ENCODE measurements around the gene IDI2.
"Not testable (repeated sequence)": the region's sequence is repeated elsewhere in the genome, so short reads cannot be mapped to it uniquely, and the experiment has no call there.

IDI2 gene

GRCh38 chr10:1025683-1026082, at the start of gene IDI2:
Gene IDI2 (minus strand): TSS chr10:1025859. CDS start chr10:1024723, 1,136 bp downstream.
- no peak for DNase-seq

DNA sequence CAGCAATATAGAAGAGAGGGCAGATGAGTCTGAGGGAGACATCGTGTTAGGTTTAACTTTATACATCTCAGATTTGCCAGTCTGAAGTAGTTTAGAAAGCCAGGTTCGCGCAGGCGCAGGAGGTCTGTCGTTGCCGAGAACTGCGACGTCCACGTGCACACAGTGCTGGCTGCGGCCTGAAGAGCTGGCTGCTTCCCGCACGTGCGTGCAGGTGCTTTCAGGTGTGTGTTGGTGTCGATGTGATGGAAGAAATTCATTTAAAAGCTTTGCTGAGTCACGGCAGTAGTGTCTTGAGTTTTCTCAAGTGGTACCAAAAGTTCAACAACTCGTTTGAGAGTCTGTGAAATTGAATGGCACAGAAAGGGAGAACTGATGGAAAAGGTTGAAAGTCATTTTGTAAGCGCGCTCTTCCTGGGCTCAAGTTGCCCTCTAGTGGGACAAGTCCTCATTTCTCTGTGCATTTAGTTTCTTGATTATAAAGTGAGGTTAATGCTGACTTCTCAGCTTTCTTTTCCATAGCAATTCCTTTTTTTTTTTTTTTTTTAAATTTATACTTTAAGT, 49.2 kb upstream of the IDI2 start:
- DNase-seq: no peak

- DNase-seq: no peak
These were observed 48.5 kb upstream of the IDI2 start for GRCh38 chr10:1074052-1074747.

- DNase-seq: no peak
These were observed 45.3 kb upstream of the IDI2 start for GRCh38 chr10:1070919-1071318.

- no peak for DNase-seq
These were observed 43.0 kb upstream of the IDI2 start for GRCh38 chr10:1068380-1069361.

- not testable (repeated sequence) for DNase-seq
These were observed 41.1 kb upstream of the IDI2 start for GRCh38 chr10:1066734-1067133.

DNA sequence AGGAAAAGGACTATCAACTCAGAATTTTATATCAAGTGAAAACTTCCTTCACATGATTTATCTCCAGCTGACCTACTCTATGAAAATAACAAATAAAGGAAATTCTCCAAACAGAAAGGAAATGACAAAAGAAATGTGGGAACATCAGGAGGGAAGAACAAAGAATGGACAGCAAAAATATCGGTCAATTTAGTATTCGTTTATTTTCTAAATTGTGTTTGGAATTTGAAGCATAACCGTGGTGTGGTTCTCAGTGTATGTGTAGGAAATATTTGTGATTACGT, 39.2 kb upstream of the IDI2 start:
- DNase-seq: no peak

DNA sequence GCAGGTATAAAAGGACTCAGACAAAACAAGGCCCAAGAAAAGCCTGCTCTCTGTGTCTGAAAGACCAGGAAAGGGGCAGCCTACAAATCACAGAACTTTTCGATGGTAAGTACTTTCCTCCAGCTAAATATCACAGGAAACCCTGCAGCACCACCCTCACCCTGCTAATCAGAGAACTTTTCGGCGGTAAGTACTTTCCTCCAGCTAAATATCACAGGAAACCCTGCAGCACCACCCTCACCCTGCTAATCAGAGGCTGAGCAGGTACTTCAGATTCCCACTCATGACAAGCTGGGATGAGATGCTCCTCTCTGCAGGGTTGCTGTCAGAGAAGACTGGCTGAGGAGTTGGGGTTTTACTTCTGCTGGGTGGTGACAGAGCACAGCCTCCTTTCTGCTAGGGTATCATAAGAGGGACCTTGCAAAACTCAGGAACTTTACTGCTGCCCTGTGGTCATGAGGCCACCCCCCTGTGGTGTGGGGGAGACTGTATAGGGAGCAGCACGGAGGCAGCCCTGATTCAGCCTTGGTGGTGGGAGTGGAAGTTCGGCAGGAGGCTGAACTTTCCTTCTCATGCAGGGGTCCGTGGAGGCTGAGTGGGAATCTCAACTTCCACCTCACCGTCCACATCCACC, 37.7 kb upstream of the IDI2 start:
- no peak for DNase-seq

DNA sequence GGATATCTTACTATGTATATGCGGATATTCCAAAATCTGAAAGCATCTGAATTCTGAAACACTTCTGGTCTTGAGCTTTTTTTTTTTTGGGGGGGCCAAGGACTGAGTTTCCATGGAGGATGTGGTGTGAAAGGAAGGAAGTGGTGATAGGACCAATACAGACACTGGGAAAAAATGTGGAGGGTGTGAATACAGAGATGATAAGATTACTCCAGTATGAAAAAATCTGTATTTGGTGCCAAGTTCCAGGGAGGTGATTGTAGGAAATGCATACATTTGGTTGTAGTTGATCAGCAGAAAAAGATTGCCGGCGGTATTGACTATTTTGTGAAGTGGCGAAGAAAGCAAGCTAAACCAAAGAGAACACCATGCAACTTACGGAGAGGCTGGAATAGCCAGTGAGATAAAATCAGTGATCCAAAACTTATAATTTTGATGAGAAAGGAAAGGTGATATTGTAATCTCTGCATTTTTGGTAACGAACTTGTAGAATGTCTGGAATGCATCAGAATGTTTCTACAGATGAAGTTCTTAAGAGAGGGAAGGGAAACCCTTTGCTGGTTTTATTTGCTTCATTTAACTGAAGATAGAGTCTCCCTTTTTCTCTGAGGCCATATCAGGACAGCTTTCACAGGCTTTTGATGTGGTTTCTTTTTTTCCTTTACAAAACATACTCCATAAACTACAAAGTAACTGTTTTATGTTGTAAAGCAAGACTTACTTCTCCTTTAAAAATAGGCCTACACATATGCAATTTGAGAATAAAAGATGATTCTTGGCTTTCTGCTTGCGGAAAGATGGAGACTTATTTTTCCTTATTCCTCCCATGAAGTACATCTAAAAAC, 36.5 kb upstream of the IDI2 start:
- no peak for DNase-seq

- no peak for DNase-seq
These were observed 34.2 kb upstream of the IDI2 start for GRCh38 chr10:1059902-1060301.

DNA sequence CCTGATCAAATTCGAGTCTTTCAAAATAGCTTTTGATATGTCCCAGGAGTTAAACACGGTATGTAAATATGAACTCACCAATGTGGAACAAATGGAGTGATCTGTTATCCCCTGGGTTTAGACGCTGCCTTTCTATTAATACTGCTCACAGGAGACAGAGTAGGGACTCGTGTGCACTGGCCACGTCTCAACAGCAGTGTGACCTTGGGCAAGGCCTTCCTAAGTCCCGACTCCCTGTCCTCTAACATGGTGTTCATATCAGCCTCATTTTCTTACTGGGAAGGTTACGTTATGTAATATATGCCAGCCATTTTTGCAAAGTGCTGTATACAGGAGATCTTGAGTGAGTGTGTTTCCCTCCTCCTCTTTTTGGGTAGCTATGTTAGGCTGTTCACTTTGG, 32.4 kb upstream of the IDI2 start:
- no peak for DNase-seq

DNA sequence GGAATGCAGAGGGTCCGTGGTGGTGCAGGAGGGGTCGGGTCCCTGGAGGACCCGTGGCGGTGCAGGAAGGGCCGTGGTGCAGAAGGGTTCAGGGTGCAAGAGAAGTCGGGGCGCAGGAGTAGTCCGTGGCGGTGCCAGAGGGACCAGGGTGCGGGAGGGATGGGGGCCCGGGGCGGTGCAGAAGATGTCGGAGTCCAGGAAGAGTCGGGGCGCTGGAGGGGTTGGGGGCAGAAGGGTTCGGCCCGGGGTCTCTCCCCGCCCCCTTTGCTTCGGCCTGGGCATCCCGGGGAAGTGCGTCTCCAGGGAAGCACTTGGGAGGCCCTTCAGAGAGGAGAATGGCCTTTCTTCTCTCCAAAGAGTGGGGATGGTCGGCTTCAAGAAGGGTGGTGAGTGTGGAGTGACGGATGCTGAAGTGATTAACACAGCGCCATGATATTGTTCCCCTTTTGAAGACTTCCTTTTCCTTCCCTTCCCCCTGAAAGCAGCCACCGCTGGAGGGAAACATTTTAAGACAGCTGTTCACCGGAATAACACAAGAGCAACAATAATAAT, 31.5 kb upstream of the IDI2 start:
- no peak for DNase-seq

DNA sequence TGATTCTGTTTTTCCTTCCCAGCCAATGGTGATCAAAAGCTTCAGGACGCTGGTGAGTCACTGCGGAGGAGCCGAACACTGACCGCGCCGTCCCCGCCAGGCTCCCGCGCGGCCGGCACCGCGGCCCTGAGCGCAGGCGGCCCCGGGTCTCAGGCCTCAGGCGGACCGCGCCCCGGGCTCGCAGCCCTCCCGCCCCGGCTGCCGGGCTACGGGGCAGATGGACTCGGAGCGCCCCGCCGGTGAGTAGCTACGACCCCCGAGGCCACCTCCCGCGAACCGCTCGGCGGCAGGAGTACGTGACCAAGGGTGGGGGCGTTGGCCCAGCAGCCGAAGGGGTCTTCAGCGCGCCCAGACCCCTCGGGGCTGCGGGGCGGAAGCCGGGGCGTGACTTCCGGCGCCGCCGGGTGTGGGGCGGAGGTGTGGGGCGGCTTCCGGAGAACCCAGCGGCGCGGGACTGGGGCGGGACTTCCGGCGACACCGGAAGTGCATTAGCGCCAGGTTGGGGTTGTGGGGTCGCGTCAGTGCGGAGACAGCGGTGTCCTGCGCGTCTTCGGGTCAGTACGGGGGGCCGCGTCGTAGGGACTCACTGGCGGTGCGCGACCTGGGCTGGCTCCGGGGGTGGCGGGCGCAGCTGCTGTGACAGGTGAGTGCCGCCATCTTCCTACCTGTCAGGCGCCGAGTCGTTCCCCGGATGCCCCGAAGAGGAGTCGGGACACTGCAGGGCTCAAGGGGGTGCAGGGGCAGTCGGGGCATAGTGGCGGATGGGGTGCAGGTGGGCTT, 30.9 kb upstream of the IDI2 start, which contains the start of gene WDR37:
Gene WDR37 (plus strand): TSS at position 60 of the 780 bp plus-strand sequence. CDS start 15,771 bp downstream, outside the sequence.
- DNase-seq: peak; percentile 90

- no peak for DNase-seq
These were observed 29.0 kb upstream of the IDI2 start for GRCh38 chr10:1054684-1055083.

DNA sequence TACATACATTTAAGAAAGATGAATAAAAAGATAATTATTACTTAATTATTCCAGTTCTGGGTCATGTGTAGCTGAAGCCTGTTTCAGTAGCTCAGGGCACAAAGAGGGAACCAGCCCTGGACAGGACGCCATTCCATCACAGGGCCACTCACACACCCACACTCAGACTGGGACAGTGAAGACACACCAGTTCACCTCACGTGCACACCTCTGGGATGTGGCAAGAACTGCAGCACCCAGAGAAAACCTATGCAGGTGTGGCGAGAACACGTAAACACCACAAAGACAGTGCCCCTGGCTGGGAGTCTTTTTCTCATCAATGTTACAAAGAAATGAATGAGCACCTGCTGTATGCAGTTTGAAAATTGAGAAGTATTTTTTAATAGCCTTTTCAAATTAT, 24.9 kb upstream of the IDI2 start:
- DNase-seq: peak; percentile 30

- DNase-seq: no peak
These were observed 24.5 kb upstream of the IDI2 start for GRCh38 chr10:1050145-1050544.

DNA sequence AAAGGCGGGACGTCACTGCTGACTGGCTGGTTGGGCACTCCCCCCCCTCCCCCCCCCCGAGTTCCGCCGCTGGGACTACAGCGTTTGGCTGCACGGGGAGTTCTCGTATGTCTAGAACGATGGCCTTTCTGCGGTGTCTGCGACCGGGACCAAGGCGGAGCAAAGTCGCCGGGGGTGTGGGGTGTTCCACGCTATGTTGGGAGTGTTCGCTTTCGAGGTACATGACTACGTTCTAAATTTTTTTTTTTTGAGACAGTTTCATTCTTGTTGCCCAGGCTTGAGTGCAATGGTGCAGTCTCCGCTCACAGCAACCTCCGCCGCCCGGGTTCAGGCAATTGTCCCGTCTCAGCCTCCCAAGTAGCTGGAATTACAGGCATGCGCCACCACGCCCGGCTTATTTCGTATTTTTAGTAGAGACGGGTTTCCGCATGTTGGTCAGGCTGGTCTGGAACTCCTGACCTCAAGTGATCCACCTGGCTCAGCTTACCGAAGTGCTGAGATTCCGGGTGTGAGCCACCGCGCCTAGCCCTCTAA, 23.8 kb upstream of the IDI2 start:
- DNase-seq: peak; percentile 56

- DNase-seq: peak; percentile 100
These were observed 23.2 kb upstream of the IDI2 start, which contains the start of gene IDI1 for GRCh38 chr10:1048732-1049424. Gene IDI1 (minus strand): TSS chr10:1049119. CDS start chr10:1049003, 116 bp downstream.

GRCh38 chr10:1048349-1048731, 22.7 kb upstream of the IDI2 start:
- no peak for DNase-seq

DNA sequence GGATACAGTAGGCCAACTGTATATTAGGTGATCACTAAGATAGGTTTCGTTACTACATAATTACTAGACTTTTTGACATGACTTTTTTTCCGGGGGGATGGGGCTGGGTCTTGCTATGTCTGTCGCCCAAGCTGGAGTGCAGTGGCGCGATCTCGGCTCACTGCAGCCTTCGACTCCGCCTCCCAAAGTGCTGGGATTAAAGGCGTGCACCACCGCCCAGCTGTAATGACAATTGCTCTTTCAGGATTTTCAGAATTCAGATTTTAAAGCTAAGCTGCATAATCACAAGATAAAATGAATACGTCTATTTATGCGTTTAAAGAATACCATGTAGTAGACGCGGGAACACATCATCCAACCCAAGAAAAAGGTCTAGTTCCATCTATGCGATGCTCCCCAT, 22.3 kb upstream of the IDI2 start:
- peak; percentile 45 for DNase-seq

Measured in NCI-H146 (cell line).